K562 (cell line): ENCODE data around the gene CKAP2. TPM values are rescaled to one million over a fixed set of nuclear protein-coding genes. Genes with fewer than 3 reads are reported as not detected.
"Not testable (repeated sequence)": the region's sequence is repeated elsewhere in the genome, so short reads cannot be mapped to it uniquely, and the experiment has no call there.

Experiments used
- ATAC-seq: fragments of 200-7000 bp; cut with Tn5 transposase; 3 replicates; pipeline ENCODE4 v1.9.1; 2020; ENCODE audit warnings: moderate library complexity
- BruUV-seq: library from RNA; stranded (reverse); fragments of 400-500 nt; replicated peaks from 2 replicates; lab custom pipeline; 2021; lab: Mats Ljungman, UMichigan
- CTCF ChIA-PET: fragments of 300-600 bp; formaldehyde crosslinking; extraction: SDS; loops from one replicate; lab custom pipeline; 2021; ENCODE audit warnings: low intra/inter-chr PET ratio; lab: Yijun Ruan, JAX
- POLR2A ChIA-PET: fragments of 300-600, 350-650 bp; sonication (Branson Sonifier 250); formaldehyde crosslinking; extraction: SDS; loops from one replicate; lab custom pipeline; 2021; ENCODE audit warnings: antibody characterized with exemption, inconsistent platforms; lab: Yijun Ruan, JAX
- DNase-seq, 4 experiments: peaks; one replicate each; pipeline versions ENCODE4 v3.0.0 to v3.0.0-alpha.2; 2011 to 2018; ENCODE audit warnings: low spot score in 3 of 4, mixed read lengths in 3 of 4; ENCODE audit errors: extremely low read depth in 1 of 4
- FAIRE-seq: peaks from 2 replicates; lab custom pipeline; 2011; peaks lifted over from hg19 to GRCh38; lab: Jason Lieb, UNC
- H2AFZ ChIP-seq: 2 replicates; pipeline ENCODE4 v1.6.0; 2011; ENCODE audit warnings: low read depth, low read length, control low read depth, inconsistent platforms
- H3K27ac ChIP-seq: fragments of 200-600 bp; 3 replicates; pipeline ENCODE4 v1.8.0; 2011; ENCODE audit warnings: low read depth, mild to moderate bottlenecking, control low read depth, inconsistent platforms, low read length, moderate library complexity, mixed read lengths; ENCODE audit errors: extremely low read depth
- H3K27me3 ChIP-seq, 2 experiments: fragments of 300-600 bp in 1 of 2; 2 replicates in 1 of 2; 3 replicates in 1 of 2; pipeline versions ENCODE4 v1.6.0 to v1.8.0; 2011; ENCODE audit warnings: inconsistent platforms in 2 of 2, low read length in 2 of 2, mild to moderate bottlenecking in 1 of 2, mixed read lengths in 1 of 2, moderate library complexity in 1 of 2; ENCODE audit not compliant: control insufficient read depth in 2 of 2, insufficient read depth in 2 of 2
- H3K36me3 ChIP-seq: fragments of 300-600 bp; 3 replicates; pipeline ENCODE4 v1.8.0; 2011; ENCODE audit warnings: mild to moderate bottlenecking, low read length, inconsistent platforms; ENCODE audit not compliant: control insufficient read depth, insufficient read depth
- H3K4me1 ChIP-seq, 2 experiments: fragments of 200-600 bp in 1 of 2; replicated peaks in 1 of 2; 2 replicates in 1 of 2; 3 replicates in 1 of 2; pipeline versions ENCODE4 v1.5.1 to v1.8.0; 2011; ENCODE audit warnings: inconsistent platforms in 2 of 2, low read length in 2 of 2, mild to moderate bottlenecking in 1 of 2, mixed read lengths in 1 of 2, moderate library complexity in 1 of 2; ENCODE audit not compliant: control insufficient read depth in 2 of 2, insufficient read depth in 2 of 2
- H3K4me2 ChIP-seq: 2 replicates; pipeline ENCODE4 v1.6.1; 2011; ENCODE audit warnings: low read length, control low read depth, inconsistent platforms, mixed read lengths; ENCODE audit not compliant: insufficient read depth
- H3K4me3 ChIP-seq: fragments of 200-600 bp; sonication (generic), shearing (Covaris generic); 2 replicates; pipeline ENCODE4 v1.5.1; 2016; ENCODE audit warnings: control low read depth, inconsistent platforms
- H3K79me2 ChIP-seq: fragments of 200-600 bp; 3 replicates; pipeline ENCODE4 v1.8.0; 2011; ENCODE audit warnings: low read length, inconsistent platforms; ENCODE audit not compliant: control insufficient read depth, insufficient read depth
- H3K9ac ChIP-seq, 2 experiments: 2 replicates each; pipeline versions ENCODE4 v1.6.0 to v1.6.1; 2011; ENCODE audit warnings: low read depth in 2 of 2, low read length in 2 of 2, control low read depth in 1 of 2, inconsistent platforms in 1 of 2, mild to moderate bottlenecking in 1 of 2, mixed read lengths in 1 of 2; ENCODE audit not compliant: insufficient read depth in 1 of 2
- H3K9me1 ChIP-seq: one replicate; pipeline ENCODE4 v1.6.0; 2011; ENCODE audit warnings: inconsistent platforms, mild to moderate bottlenecking, low read length, moderate library complexity; ENCODE audit not compliant: control insufficient read depth, insufficient read depth
- H3K9me3 ChIP-seq: replicated peaks from 2 replicates; pipeline ENCODE4 v1.5.1; 2011; ENCODE audit warnings: low read depth, low read length, inconsistent platforms; ENCODE audit not compliant: control insufficient read depth, insufficient read depth
- H4K20me1 ChIP-seq: replicated peaks from 2 replicates; pipeline ENCODE4 v1.6.1; 2011; ENCODE audit warnings: low read length, inconsistent platforms, mixed read lengths; ENCODE audit not compliant: control insufficient read depth, insufficient read depth
- ARID1B ChIP-seq: fragments of 450-650 bp; IDR thresholded peaks from 2 replicates; pipeline ENCODE4 v1.6.1; 2016; ENCODE audit warnings: antibody characterized with exemption, mild to moderate bottlenecking, inconsistent platforms
- C11orf30 ChIP-seq: fragments of 450-650 bp; IDR thresholded peaks from 2 replicates; pipeline ENCODE4 v1.6.1; 2016; ENCODE audit warnings: low read depth, mild to moderate bottlenecking
- CEBPG ChIP-seq, 3 experiments: fragments of 200-800 bp in 1 of 3; sonication (Bioruptor generic) in 1 of 3; sonication (generic) in 1 of 3; formaldehyde crosslinking in 1 of 3; IDR thresholded peaks in 2 of 3; conservative IDR thresholded peaks in 1 of 3; 2 replicates each; pipeline versions ENCODE4 v1.6.1 to v1.8.0; 2016 to 2022; ENCODE audit warnings: missing compliant biosample characterization in 2 of 3, missing genetic modification characterization in 2 of 3, mild to moderate bottlenecking in 1 of 3, missing genetic modification reagents in 1 of 3
- EP300 ChIP-seq: IDR thresholded peaks from 2 replicates; pipeline ENCODE4 v1.6.1; 2012; ENCODE audit warnings: low read length, improper control_type of control experiment
- FOSL1 ChIP-seq: fragments of 200-800 bp; sonication (Bioruptor generic); conservative IDR thresholded peaks from 2 replicates; pipeline ENCODE4 v1.6.1; 2016; ENCODE audit warnings: missing genetic modification characterization, missing compliant biosample characterization
- JUND ChIP-seq, 2 experiments: IDR thresholded peaks; 2 replicates in 1 of 2; 3 replicates in 1 of 2; pipeline ENCODE4 v1.6.1; 2011; ENCODE audit warnings: borderline replicate concordance in 2 of 2, low read depth in 2 of 2, low read length in 2 of 2, improper control_type of control experiment in 1 of 2, missing biosample characterization in 1 of 2, missing genetic modification characterization in 1 of 2, missing genetic modification reagents in 1 of 2
- MAFF ChIP-seq: IDR thresholded peaks from 2 replicates; pipeline ENCODE4 v1.6.1; 2012; ENCODE audit warnings: low read length, improper control_type of control experiment
- MAFG ChIP-seq: fragments of 450-650 bp; conservative IDR thresholded peaks from 2 replicates; pipeline ENCODE4 v1.6.1; 2016; ENCODE audit warnings: missing genetic modification characterization, missing compliant biosample characterization
- MAFK ChIP-seq: IDR thresholded peaks from 2 replicates; pipeline ENCODE4 v1.6.1; 2011; ENCODE audit warnings: low read length, improper control_type of control experiment
- MEF2A ChIP-seq: IDR thresholded peaks from 2 replicates; pipeline ENCODE4 v1.6.1; 2011; ENCODE audit warnings: low read depth, mild to moderate bottlenecking, low read length, moderate library complexity; ENCODE audit not compliant: control insufficient read depth
- MYBL2 ChIP-seq, 2 experiments: fragments of 450-650 bp in 1 of 2; sonication (generic) in 1 of 2; formaldehyde crosslinking in 1 of 2; IDR thresholded peaks; 2 replicates each; pipeline versions ENCODE4 v1.6.1 to v1.8.1; 2017 to 2022; ENCODE audit warnings: borderline replicate concordance in 1 of 2, inconsistent platforms in 1 of 2, low read depth in 1 of 2, mild to moderate bottlenecking in 1 of 2, missing genetic modification reagents in 1 of 2, moderate library complexity in 1 of 2
- NFE2 ChIP-seq: IDR thresholded peaks from 2 replicates; pipeline ENCODE4 v1.6.1; 2014; ENCODE audit warnings: antibody characterized with exemption, low read depth
- YY1 ChIP-seq, 3 experiments: IDR thresholded peaks; 2 replicates each; pipeline ENCODE4 v1.6.1; 2011; ENCODE audit warnings: low read length in 2 of 3, mild to moderate bottlenecking in 2 of 3, moderate library complexity in 2 of 3, borderline replicate concordance in 1 of 3, control low read depth in 1 of 3, low read depth in 1 of 3; ENCODE audit not compliant: insufficient read depth in 3 of 3, insufficient replicate concordance in 2 of 3, control insufficient read depth in 1 of 3, insufficient read length in 1 of 3; ENCODE audit errors: extremely low read depth in 1 of 3
- ZNF316 ChIP-seq: fragments of 450-650 bp; IDR thresholded peaks from 2 replicates; pipeline ENCODE4 v1.6.1; 2016
- WGBS: fragments of 100-300 bp; shearing (Covaris generic); methylation state at CpG from one replicate; pipeline ENCODE4 v1.1.6; 2016; ENCODE audit warnings: low coverage, mixed read lengths; ENCODE audit not compliant: insufficient coverage; ENCODE audit errors: missing lambda C conversion rate; 5-methylcytosine and 5-hydroxymethylcytosine counted together
- in situ Hi-C: fragments of 300-500 bp; cut with MboI; formaldehyde crosslinking; loops from 4 replicates; pipeline ENCODE4 v1.15.0; 2018; ENCODE audit warnings: inconsistent platforms, mixed read lengths
- intact Hi-C: fragments of 100-400 bp; cut with micrococcal nuclease; formaldehyde crosslinking; loops from 2 replicates; pipeline ENCODE4 v1.14.2; 2022
- polyA plus RNA-seq, 8 experiments: library from polyadenylated mRNA; depleted of rRNA in 4 of 8; stranded (reverse) in 5 of 8; unstranded in 3 of 8; fragments of >200 nt; fragmentation: Nextera tagmentation in 2 of 8; fragmentation: Illumina TruSeq in 1 of 8; extraction: Ambion mirVana in 2 of 8; extraction: Trizol in 1 of 8; gene quantifications; 2 replicates each; pipeline versions ENCODE4 v1.2.1 to v1.2.3, GENCODE V29; 2011 to 2014; ENCODE audit warnings: inconsistent platforms in 1 of 8, missing spikeins in 1 of 8
- total RNA-seq, 7 experiments: library from RNA; depleted of rRNA in 6 of 7; stranded (reverse); fragments of >200 nt in 6 of 7; fragmentation: Illumina TruSeq in 2 of 7; extraction: Trizol in 2 of 7; gene quantifications; 2 replicates each; pipeline versions ENCODE4 v1.2.1 to v1.2.3, GENCODE V29; 2011 to 2021; ENCODE audit warnings: low replicate concordance in 1 of 7
- TF ChIP-seq, protein P1 (sequence below), 2 experiments: fragments of 450-650 bp in 1 of 2; sonication (generic) in 1 of 2; formaldehyde crosslinking in 1 of 2; IDR thresholded peaks in 1 of 2; conservative IDR thresholded peaks in 1 of 2; 2 replicates each; pipeline versions ENCODE4 v1.6.1 to v1.8.1; 2016 to 2023; ENCODE audit warnings: mild to moderate bottlenecking in 2 of 2, moderate library complexity in 2 of 2, inconsistent platforms in 1 of 2, missing genetic modification reagents in 1 of 2
- TF ChIP-seq, protein P2 (sequence below): fragments of 450-650 bp; formaldehyde crosslinking; IDR thresholded peaks from 2 replicates; pipeline ENCODE4 v1.4.0; 2022; ENCODE audit warnings: mild to moderate bottlenecking, moderate library complexity

Gene CKAP2
- total and polyA plus RNA-seq, 9 of the 15 experiments (the other 6 are each of a cell fraction or from before 2014, with no cell fraction given): 21.9 to 63.5 (median 34.8) TPM

DNA sequence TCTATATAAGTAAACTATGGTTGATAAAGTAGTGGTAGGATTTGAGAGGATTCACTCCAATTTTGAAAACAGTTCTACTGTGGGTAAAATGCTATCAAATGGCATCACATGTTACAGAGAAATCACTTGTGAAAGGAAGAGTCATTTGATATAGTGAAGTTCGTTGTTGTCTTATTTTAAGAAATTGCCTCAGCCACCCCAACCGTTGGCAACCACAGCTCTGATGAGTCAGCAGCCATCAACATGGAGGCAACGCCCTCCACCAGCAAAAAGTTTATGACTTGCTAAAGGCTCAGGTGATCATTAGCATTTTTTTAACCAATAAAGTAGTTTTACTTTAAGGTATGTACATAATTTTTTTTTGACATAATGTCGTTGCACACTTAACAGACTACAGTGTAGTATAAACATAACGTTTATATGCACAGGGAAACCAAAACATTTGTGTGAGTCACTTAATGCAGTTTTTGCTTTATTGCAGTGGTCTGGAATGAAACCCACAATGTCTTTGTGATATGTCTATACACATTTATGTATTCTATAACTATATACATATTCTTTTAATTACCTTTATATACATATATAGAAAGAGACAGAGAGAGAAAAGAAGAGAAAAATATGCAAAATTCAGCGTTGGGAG is 58.8 kb downstream of the CKAP2 start:
- H3K4me3 ChIP-seq; in situ Hi-C loops; H3K9ac ChIP-seq; H3K4me2 ChIP-seq; H3K9me3 ChIP-seq; H4K20me1 ChIP-seq; H3K27me3 ChIP-seq; H3K36me3 ChIP-seq; POLR2A ChIA-PET; intact Hi-C loops; CTCF ChIA-PET; H2AFZ ChIP-seq; H3K9me1 ChIP-seq; H3K79me2 ChIP-seq; H3K4me1 ChIP-seq; TF ChIP-seq JUND (tag; IDR thresholded peaks at IDR 0.05; ENCODE audit: borderline replicate concordance, low read depth, low read length); MYBL2 (CRISPR knock-in tag; IDR thresholded peaks at IDR 0.05; ENCODE audit: borderline replicate concordance): not testable (repeated sequence)
- peak in 1 of 4 experiments; percentile 75 for DNase-seq
- H3K27ac ChIP-seq: peak overlapping the region; percentile 62; the same call in 2 of the 3 replicates
- peak; percentile 56; the same call in 1 of the 2 replicates for TF ChIP-seq MEF2A
- TF ChIP-seq MAFK: peak; percentile 49; the same call in 1 of the 2 replicates
- peak; percentile 73 for TF ChIP-seq FOSL1 (tag)
- peak; percentile 81 for TF ChIP-seq NFE2
- peak; percentile 36; the same call in 1 of the 2 replicates for TF ChIP-seq CEBPG (CRISPR knock-in tag; IDR thresholded peaks at IDR 0.05)
- peak in 1 of 2 experiments; percentile 58; a peak in 2 of 4 replicates for TF ChIP-seq CEBPG (tag; conservative IDR thresholded peaks at IDR 0.05 in 1 of 2, IDR thresholded peaks at IDR 0.05 in 1 of 2)
- peak in 1 of 3 experiments; percentile 28 for TF ChIP-seq YY1 (IDR thresholded peaks at IDR 0.05; ENCODE audit: borderline replicate concordance in 1 of 3, control insufficient read depth in 1 of 3, extremely low read depth in 1 of 3, insufficient read depth in 3 of 3, insufficient read length in 1 of 3, insufficient replicate concordance in 2 of 3, low read depth in 1 of 3, low read length in 2 of 3)
- TF ChIP-seq EP300: peak; percentile 70
- peak; percentile 87 for TF ChIP-seq ZNF316
- TF ChIP-seq, protein P1, sequence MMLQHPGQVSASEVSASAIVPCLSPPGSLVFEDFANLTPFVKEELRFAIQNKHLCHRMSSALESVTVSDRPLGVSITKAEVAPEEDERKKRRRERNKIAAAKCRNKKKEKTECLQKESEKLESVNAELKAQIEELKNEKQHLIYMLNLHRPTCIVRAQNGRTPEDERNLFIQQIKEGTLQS (IDR thresholded peaks at IDR 0.05): peak; percentile 76
- TF ChIP-seq, protein P1 (CRISPR knock-in tag; conservative IDR thresholded peaks at IDR 0.05): not testable (repeated sequence)
- peak; percentile 40 for TF ChIP-seq MAFF
- TF ChIP-seq MAFG (tag): peak; percentile 71
- peak; percentile 76 for TF ChIP-seq JUND (IDR thresholded peaks at IDR 0.05; ENCODE audit: borderline replicate concordance, low read depth, low read length)
- TF ChIP-seq C11orf30: peak; percentile 81
- peak; percentile 22; the same call in 1 of the 2 replicates for TF ChIP-seq ARID1B
- TF ChIP-seq, protein P2, sequence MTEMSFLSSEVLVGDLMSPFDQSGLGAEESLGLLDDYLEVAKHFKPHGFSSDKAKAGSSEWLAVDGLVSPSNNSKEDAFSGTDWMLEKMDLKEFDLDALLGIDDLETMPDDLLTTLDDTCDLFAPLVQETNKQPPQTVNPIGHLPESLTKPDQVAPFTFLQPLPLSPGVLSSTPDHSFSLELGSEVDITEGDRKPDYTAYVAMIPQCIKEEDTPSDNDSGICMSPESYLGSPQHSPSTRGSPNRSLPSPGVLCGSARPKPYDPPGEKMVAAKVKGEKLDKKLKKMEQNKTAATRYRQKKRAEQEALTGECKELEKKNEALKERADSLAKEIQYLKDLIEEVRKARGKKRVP (CRISPR knock-in tag): 0 out of 2 replicates have a peak, but pooled peaks have one; percentile 36
- peak; percentile 48; the same call in 1 of the 2 replicates for TF ChIP-seq MYBL2 (IDR thresholded peaks at IDR 0.05; ENCODE audit: low read depth)
- ATAC-seq: peak; percentile 97
- BruUV-seq: TSS peak; percentile 72
- 0% methylated on average over 4 of the region's 6 CpGs for WGBS
- peak; percentile 87 for FAIRE-seq
